Kidney (tissue), 14 donors: ENCODE measurements around the gene PUM1. TPM values are rescaled to one million over a fixed set of nuclear protein-coding genes. Genes with fewer than 3 reads are reported as not detected.

ENCODE experiments used
- DNase-seq, 5 donors: peaks; one replicate each; pipeline ENCODE4 v3.0.0-alpha.2; 2013 to 2020
- FAIRE-seq: peaks from 2 replicates; lab custom pipeline; 2012; peaks lifted over from hg19 to GRCh38; lab: Jason Lieb, UNC
- H3K27ac ChIP-seq, 2 donors: one replicate each; pipeline ENCODE4 v1.7.0; 2013; ENCODE audit warnings: low read depth in 2 of 2, low read length in 2 of 2, inconsistent platforms in 1 of 2
- H3K27me3 ChIP-seq: one replicate; pipeline ENCODE4 v1.7.1; 2013; ENCODE audit warnings: low read length, inconsistent platforms; ENCODE audit not compliant: control insufficient read depth, insufficient read depth
- H3K36me3 ChIP-seq, 3 donors: one replicate each; pipeline versions ENCODE4 v1.7.0 to v1.7.1; 2013; ENCODE audit warnings: low read length in 3 of 3, control low read depth in 1 of 3, inconsistent platforms in 1 of 3; ENCODE audit not compliant: insufficient read depth in 3 of 3, control insufficient read depth in 2 of 3
- H3K4me1 ChIP-seq, 3 donors: one replicate each; pipeline versions ENCODE4 v1.7.0 to v1.7.1; 2013; ENCODE audit warnings: low read length in 3 of 3, inconsistent platforms in 1 of 3, low read depth in 1 of 3; ENCODE audit not compliant: control insufficient read depth in 2 of 3, insufficient read depth in 2 of 3
- H3K4me3 ChIP-seq, 3 donors: one replicate each; pipeline versions ENCODE4 v1.7.0 to v1.8.1; 2013; ENCODE audit warnings: low read length in 3 of 3, control low read depth in 1 of 3, inconsistent platforms in 1 of 3
- H3K9ac ChIP-seq, 3 donors: one replicate each; pipeline versions ENCODE4 v1.7.0 to v1.7.1; 2013; ENCODE audit warnings: low read length in 3 of 3, control low read depth in 1 of 3, inconsistent platforms in 1 of 3
- H3K9me3 ChIP-seq, 3 donors: one replicate each; pipeline versions ENCODE4 v1.7.0 to v1.7.1; 2013; ENCODE audit warnings: low read length in 3 of 3, control low read depth in 1 of 3, inconsistent platforms in 1 of 3; ENCODE audit not compliant: control insufficient read depth in 2 of 3, insufficient read depth in 1 of 3
- CTCF ChIP-seq: IDR thresholded peaks from 3 replicates; pipeline ENCODE4 v1.5.1; 2012; ENCODE audit warnings: mild to moderate bottlenecking, moderate library complexity, borderline replicate concordance; ENCODE audit not compliant: insufficient read depth; ENCODE audit errors: extremely low read depth
- intact Hi-C: fragments of 100-400 bp; cut with DNase I; formaldehyde crosslinking; loops from one replicate; pipeline ENCODE4 v1.11.1; 2022
- polyA plus RNA-seq: library from polyadenylated mRNA; stranded (reverse); fragments of 350-450 nt; fragmentation: Illumina TruSeq; extraction: RNeasy Lipid Tissue Mini Kit (QIAGEN cat#74804); gene quantifications from one replicate; pipeline ENCODE4 v1.2.3, GENCODE V29; 2014; ENCODE audit warnings: low read depth, low replicate concordance; ENCODE audit not compliant: insufficient read depth
- total RNA-seq: library from RNA; stranded (reverse); fragmentation: NEBNext Ultra II Directional; extraction: Animal tissue kit (Norgen Biotek cat#: 25700); gene quantifications from one replicate; pipeline ENCODE4 v1.2.1, GENCODE V29; 2021
- donor health status: control.
- donor health status: control.
- donor health status: control.
- donor health status: control.
- donor health status: control.
- donor health status: DM: yes; HTN: yes; CAD: no.
- donor health status: Normal renal cell carcinoma (clear cell type).

The PUM1 gene
- total and polyA plus RNA-seq, 2 donors from 2014 or later, result 19.1 to 150 TPM

DNA sequence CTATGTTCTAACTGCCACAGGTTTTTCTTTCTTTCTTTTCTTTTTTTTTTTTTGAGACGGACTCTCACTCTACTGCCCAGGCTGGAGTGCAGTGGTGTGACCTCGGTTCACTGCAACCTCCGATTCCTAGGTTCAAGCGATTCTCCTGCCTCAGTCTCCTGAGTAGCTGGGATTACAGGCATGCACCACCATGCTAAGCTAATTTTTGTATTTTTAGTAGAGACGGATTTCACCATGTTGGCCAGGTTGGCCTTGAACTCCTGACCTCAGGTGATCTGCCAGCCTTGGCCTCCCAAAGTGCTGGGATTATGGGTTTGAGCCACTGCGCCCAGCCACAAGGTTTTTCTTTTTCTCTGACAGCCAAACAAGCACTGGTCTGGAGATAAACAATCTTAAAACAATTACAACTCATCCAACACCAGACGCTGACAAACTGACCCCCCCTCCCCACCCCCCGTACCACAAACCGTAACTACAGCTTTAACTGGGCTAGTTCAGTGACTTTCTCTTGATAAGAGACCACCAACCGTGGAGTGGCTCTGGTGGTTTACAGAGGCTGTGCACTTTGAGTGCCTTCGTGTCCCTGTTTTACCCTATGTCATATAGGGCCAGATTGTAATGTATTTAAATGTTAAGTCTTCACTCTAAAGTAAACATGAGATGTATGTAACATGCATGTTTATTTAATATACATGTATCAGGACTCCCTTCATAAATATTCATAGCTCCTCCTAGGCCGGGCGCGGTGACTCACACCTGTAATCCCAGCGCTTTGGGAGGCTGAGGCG lies 19.5 kb upstream of the PUM1 start:
- DNase-seq, result no peak
- intact Hi-C loops, result no loop called here
- H3K27ac ChIP-seq, result no peak overlapping the region

DNA sequence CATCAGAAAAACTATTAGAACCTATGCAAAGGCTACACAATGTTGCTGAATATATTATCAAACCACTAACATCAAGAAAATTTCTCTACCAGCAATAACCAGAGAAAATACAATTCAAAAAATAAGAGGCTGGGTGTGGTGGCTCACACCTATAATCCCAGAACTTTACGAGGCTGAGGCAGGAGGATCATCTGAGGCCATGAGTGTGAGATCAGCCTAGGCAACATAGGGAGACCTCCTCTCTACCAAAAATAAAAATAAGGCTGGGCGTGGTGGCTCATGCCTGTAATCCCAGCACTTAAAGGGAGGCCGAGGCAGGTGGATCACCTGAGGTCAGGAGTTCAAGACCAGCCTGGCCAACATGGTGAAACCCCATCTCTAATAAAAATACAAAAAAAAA lies 16.9 kb upstream of the PUM1 start:
- Histone ChIP-seq H3K9me3 (no peaks in the 10 kb centered on the region), H3K27me3 (no peaks in the 10 kb centered on the region), H3K9ac (no peak overlapping the region), H3K27ac (no peak overlapping the region), H3K36me3 (no peaks in the 10 kb centered on the region), H3K4me3 (no peak overlapping the region), H3K4me1 (no peaks in the 10 kb centered on the region)
- FAIRE-seq (no peak), DNase-seq (no peak)
- TF ChIP-seq CTCF, result no peak
- intact Hi-C loops, result no loop called here

More for the DNA sequence above, 19.5 kb upstream of the PUM1 start:
- H3K36me3 ChIP-seq, result no peaks in the 10 kb centered on the region
- FAIRE-seq, result no peak
- no peaks in the 10 kb centered on the region for H3K27me3 ChIP-seq
- no peaks in the 10 kb centered on the region for H3K9me3 ChIP-seq
- no peak overlapping the region for H3K4me3 ChIP-seq
- no peak overlapping the region for H3K9ac ChIP-seq
- no peaks in the 10 kb centered on the region for H3K4me1 ChIP-seq
- no peak for TF ChIP-seq CTCF

- intact Hi-C loops, result no loop called here
- no peak for TF ChIP-seq CTCF
- Histone ChIP-seq H3K9ac (no peak overlapping the region), H3K9me3 (no peaks in the 10 kb centered on the region), H3K36me3 (no peaks in the 10 kb centered on the region), H3K27me3 (no peaks in the 10 kb centered on the region), H3K27ac (no peak overlapping the region), H3K4me3 (no peak overlapping the region), H3K4me1 (no peaks in the 10 kb centered on the region)
- DNase-seq (no peak), FAIRE-seq (no peak)
Measured at GRCh38 chr1:31073044-31073443, 7.5 kb upstream of the PUM1 start.
